Liver (tissue), 9 donors: ENCODE results near the gene FAM78B. TPM values are rescaled to one million over a fixed set of nuclear protein-coding genes. Genes with fewer than 3 reads are reported as not detected.

ENCODE experiments used
- DNase-seq: peaks from one replicate; pipeline ENCODE4 v3.0.0-alpha.2; 2017; ENCODE audit warnings: low spot score
- H3K27ac ChIP-seq, 2 donors: one replicate each; pipeline ENCODE4 v1.7.0; 2013; ENCODE audit warnings: inconsistent platforms in 2 of 2, low read length in 2 of 2, control low read depth in 1 of 2, low read depth in 1 of 2, mild to moderate bottlenecking in 1 of 2
- H3K27me3 ChIP-seq, 4 donors: one replicate each; pipeline versions ENCODE4 v1.6.1 to v1.7.0; 2013; ENCODE audit warnings: low read length in 3 of 4, inconsistent platforms in 1 of 4, mild to moderate bottlenecking in 1 of 4, moderate library complexity in 1 of 4; ENCODE audit not compliant: control insufficient read depth in 4 of 4, insufficient read depth in 4 of 4
- H3K36me3 ChIP-seq, 4 donors: one replicate each; pipeline versions ENCODE4 v1.6.1 to v1.7.0; 2013; ENCODE audit warnings: low read length in 3 of 4, mild to moderate bottlenecking in 3 of 4, low read depth in 1 of 4, moderate library complexity in 1 of 4; ENCODE audit not compliant: control insufficient read depth in 4 of 4, insufficient read depth in 3 of 4
- H3K4me1 ChIP-seq, 4 donors: one replicate each; pipeline versions ENCODE4 v1.6.1 to v1.7.0; 2013; ENCODE audit warnings: low read length in 3 of 4, mild to moderate bottlenecking in 3 of 4, moderate library complexity in 1 of 4; ENCODE audit not compliant: control insufficient read depth in 4 of 4, insufficient read depth in 4 of 4
- H3K4me3 ChIP-seq, 3 donors: one replicate each; pipeline versions ENCODE4 v1.6.1 to v1.7.0; 2013; ENCODE audit warnings: low read length in 3 of 3, control low read depth in 1 of 3, low read depth in 1 of 3, mild to moderate bottlenecking in 1 of 3
- H3K9ac ChIP-seq, 2 donors: one replicate each; pipeline ENCODE4 v1.7.0; 2013; ENCODE audit warnings: low read length in 2 of 2, mild to moderate bottlenecking in 2 of 2, moderate library complexity in 2 of 2, control low read depth in 1 of 2, low read depth in 1 of 2
- H3K9me3 ChIP-seq, 4 donors: one replicate each; pipeline versions ENCODE4 v1.6.1 to v1.7.0; 2013; ENCODE audit warnings: low read length in 3 of 4; ENCODE audit not compliant: control insufficient read depth in 4 of 4
- ATF3 ChIP-seq: IDR thresholded peaks from 2 replicates; pipeline ENCODE4 v1.6.1; 2016; ENCODE audit warnings: antibody characterized with exemption
- CTCF ChIP-seq: fragments of 150-350 bp; IDR thresholded peaks from 2 replicates; pipeline ENCODE4 v1.5.1; 2017; ENCODE audit warnings: improper control_type of control experiment, low read depth, low read length; ENCODE audit not compliant: missing input control
- EGR1 ChIP-seq, 2 donors: IDR thresholded peaks; 2 replicates each; pipeline ENCODE4 v1.6.1; 2016 to 2018; ENCODE audit warnings: antibody characterized with exemption in 2 of 2, low read depth in 2 of 2
- FOXA2 ChIP-seq: IDR thresholded peaks from 2 replicates; pipeline ENCODE4 v1.6.1; 2016; ENCODE audit warnings: antibody characterized with exemption
- GABPA ChIP-seq, 2 donors: IDR thresholded peaks in 1 of 2; conservative IDR thresholded peaks in 1 of 2; 2 replicates each; pipeline ENCODE4 v1.6.1; 2016; ENCODE audit warnings: antibody characterized with exemption in 2 of 2, mild to moderate bottlenecking in 1 of 2, moderate library complexity in 1 of 2
- HNF4A ChIP-seq, 2 donors: conservative IDR thresholded peaks; 2 replicates each; pipeline ENCODE4 v1.6.1; 2016; ENCODE audit warnings: antibody characterized with exemption in 2 of 2, mild to moderate bottlenecking in 2 of 2
- JUND ChIP-seq, 2 donors: IDR thresholded peaks; 2 replicates each; pipeline ENCODE4 v1.6.1; 2016; ENCODE audit warnings: antibody characterized with exemption in 2 of 2
- MAX ChIP-seq: IDR thresholded peaks from 2 replicates; pipeline ENCODE4 v1.6.1; 2016; ENCODE audit warnings: antibody characterized with exemption
- NR2F2 ChIP-seq: IDR thresholded peaks from 2 replicates; pipeline ENCODE4 v1.6.1; 2016; ENCODE audit warnings: antibody characterized with exemption
- RAD21 ChIP-seq, 2 donors: IDR thresholded peaks; 2 replicates each; pipeline ENCODE4 v1.6.1; 2016; ENCODE audit warnings: antibody characterized with exemption in 2 of 2, mild to moderate bottlenecking in 2 of 2
- REST ChIP-seq: IDR thresholded peaks from 2 replicates; pipeline ENCODE4 v1.6.1; 2016; ENCODE audit warnings: antibody characterized with exemption, mild to moderate bottlenecking
- RXRA ChIP-seq, 2 donors: IDR thresholded peaks; 2 replicates each; pipeline ENCODE4 v1.6.1; 2017 to 2018; ENCODE audit warnings: antibody characterized with exemption in 2 of 2, mild to moderate bottlenecking in 1 of 2
- SP1 ChIP-seq: IDR thresholded peaks from 2 replicates; pipeline ENCODE4 v1.6.1; 2018; ENCODE audit warnings: antibody characterized with exemption, mild to moderate bottlenecking
- TAF1 ChIP-seq: conservative IDR thresholded peaks from 2 replicates; pipeline ENCODE4 v1.6.1; 2016; ENCODE audit warnings: antibody characterized with exemption, mild to moderate bottlenecking
- YY1 ChIP-seq: IDR thresholded peaks from 2 replicates; pipeline ENCODE4 v1.6.1; 2016; ENCODE audit warnings: antibody characterized with exemption, mild to moderate bottlenecking
- ZBTB33 ChIP-seq: IDR thresholded peaks from 2 replicates; pipeline ENCODE4 v1.6.1; 2016; ENCODE audit warnings: antibody characterized with exemption
- WGBS: extraction: QIAGEN DNeasy Blood & Tissue Kit; methylation state at CpG from one replicate; pipeline ENCODE4 v1.1.7; 2013; 5-methylcytosine and 5-hydroxymethylcytosine counted together
- polyA plus RNA-seq, 2 donors: library from polyadenylated mRNA; stranded (reverse) in 1 of 2; unstranded in 1 of 2; fragments of 200-250 nt in 1 of 2; fragments of >200 nt in 1 of 2; fragmentation: Nextera tagmentation in 1 of 2; extraction: Ambion mirVana in 1 of 2; gene quantifications; one replicate each; pipeline versions ENCODE4 v1.2.1 to v1.2.3, GENCODE V29; 2013 to 2015
- total RNA-seq, 2 donors: library from RNA; depleted of rRNA; stranded (reverse); fragments of >200 nt; gene quantifications; one replicate each; pipeline ENCODE4 v1.2.3, GENCODE V29; 2014
- donor health status: healthy.
- donor health status: healthy.
- donor health status: healthy.
- donor health status: healthy.
- donor health status: healthy.

FAM78B gene
- total and polyA plus RNA-seq, 4 donors: 0.14 to 0.92 (median 0.49) TPM

- no peaks in the 10 kb centered on the region for H3K27me3 ChIP-seq
- H3K4me1 ChIP-seq: no peaks in the 10 kb centered on the region
- H3K27ac ChIP-seq: no peak overlapping the region
- no peak overlapping the region for H3K9ac ChIP-seq
- no peak for TF ChIP-seq ATF3
- TF ChIP-seq YY1: no peak
- no peak for TF ChIP-seq EGR1 (IDR thresholded peaks at IDR 0.05; ENCODE audit: low read depth in 2 of 2)
- TF ChIP-seq GABPA (IDR thresholded peaks at IDR 0.05 in 1 of 2, conservative IDR thresholded peaks at IDR 0.05 in 1 of 2): no peak
- TF ChIP-seq RAD21 (IDR thresholded peaks at IDR 0.05): no peak
- TF ChIP-seq SP1: no peak
- no peak for TF ChIP-seq TAF1
- TF ChIP-seq JUND (IDR thresholded peaks at IDR 0.05): no peak
- no peak for TF ChIP-seq RXRA (IDR thresholded peaks at IDR 0.05)
- TF ChIP-seq MAX: no peak
- no peak for TF ChIP-seq HNF4A (conservative IDR thresholded peaks at IDR 0.05)
- no peak for TF ChIP-seq ZBTB33
- no peak for TF ChIP-seq CTCF
- TF ChIP-seq FOXA2: no peak
- TF ChIP-seq NR2F2: no peak
- TF ChIP-seq REST: no peak
- no peaks in the 10 kb centered on the region for H3K36me3 ChIP-seq
- 89% methylated on average over 3 of the region's 3 CpGs for WGBS
- H3K9me3 ChIP-seq: no peaks in the 10 kb centered on the region
- no peak overlapping the region for H3K4me3 ChIP-seq
- no peak for DNase-seq
These were observed 113.4 kb downstream of the FAM78B start for GRCh38 chr1:166053395-166053794.
